SK-N-SH (cell line): ENCODE measurements around the gene SYNJ2. TPM values are rescaled to one million over a fixed set of nuclear protein-coding genes. Genes with fewer than 3 reads are reported as not detected.

Experiments used
- CTCF ChIA-PET: fragments of 300-600, 350-600 bp; formaldehyde crosslinking; extraction: SDS; loops from one replicate; lab custom pipeline; 2021; lab: Yijun Ruan, JAX
- POLR2A ChIA-PET: fragments of 350-600 bp; sonication (Branson Sonifier 250); formaldehyde crosslinking; extraction: SDS; loops from one replicate; lab custom pipeline; 2020; ENCODE audit warnings: antibody characterized with exemption, inconsistent platforms; lab: Yijun Ruan, JAX
- DNase-seq: peaks from one replicate; pipeline ENCODE4 v3.0.0; 2012
- H2AFZ ChIP-seq: fragments of 200-600 bp; sonication (generic); 2 replicates; pipeline ENCODE4 v1.8.1; 2016; ENCODE audit warnings: antibody characterized with exemption, mild to moderate bottlenecking, low read depth
- H3F3A ChIP-seq: fragments of 200-600 bp; sonication (generic); replicated peaks from 2 replicates; pipeline ENCODE3; 2016; ENCODE audit warnings: antibody characterized with exemption, mild to moderate bottlenecking; ENCODE audit not compliant: insufficient read depth
- H3K27ac ChIP-seq, 2 experiments: fragments of 200-500 bp in 1 of 2; fragments of 200-600 bp in 1 of 2; sonication (Bioruptor generic) in 1 of 2; sonication (generic), shearing (Covaris generic) in 1 of 2; 2 replicates each; pipeline versions ENCODE4 v1.5.1 to v1.6.1; 2014 to 2016; ENCODE audit warnings: low read depth in 2 of 2, inconsistent platforms in 1 of 2, low read length in 1 of 2, mild to moderate bottlenecking in 1 of 2, mixed read lengths in 1 of 2
- H3K27me3 ChIP-seq: fragments of 200-600 bp; sonication (generic), shearing (Covaris generic); 2 replicates; pipeline ENCODE4 v1.6.1; 2016; ENCODE audit warnings: mixed run types; ENCODE audit not compliant: insufficient read depth
- H3K36me3 ChIP-seq, 2 experiments: fragments of 200-500 bp in 1 of 2; fragments of 200-600 bp in 1 of 2; sonication (Bioruptor generic) in 1 of 2; sonication (generic) in 1 of 2; replicated peaks in 1 of 2; 2 replicates each; pipeline versions ENCODE3 to v1.5.1; 2014 to 2016; ENCODE audit warnings: low read length in 1 of 2, mild to moderate bottlenecking in 1 of 2; ENCODE audit not compliant: insufficient read depth in 2 of 2, control insufficient read depth in 1 of 2
- H3K4me1 ChIP-seq, 2 experiments: fragments of 200-500 bp in 1 of 2; fragments of 200-600 bp in 1 of 2; sonication (Bioruptor generic) in 1 of 2; sonication (generic), shearing (Covaris generic) in 1 of 2; 2 replicates each; pipeline versions ENCODE4 v1.5.1 to v1.6.1; 2014 to 2016; ENCODE audit warnings: low read depth in 1 of 2, low read length in 1 of 2, mixed run types in 1 of 2; ENCODE audit not compliant: insufficient read depth in 2 of 2, control insufficient read depth in 1 of 2
- H3K4me2 ChIP-seq: fragments of 200-600 bp; sonication (generic), shearing (Covaris generic); 2 replicates; pipeline ENCODE4 v1.6.1; 2017; ENCODE audit warnings: mixed run types
- H3K4me3 ChIP-seq, 2 experiments: fragments of 200-500 bp in 1 of 2; fragments of 200-600 bp in 1 of 2; sonication (Bioruptor generic) in 1 of 2; sonication (generic), shearing (Covaris generic) in 1 of 2; 2 replicates each; pipeline versions ENCODE4 v1.5.1 to v1.8.1; 2014 to 2016; ENCODE audit warnings: low read depth in 2 of 2, inconsistent platforms in 1 of 2, low read length in 1 of 2, mild to moderate bottlenecking in 1 of 2, mixed read lengths in 1 of 2, moderate library complexity in 1 of 2
- H3K79me2 ChIP-seq: fragments of 200-600 bp; sonication (generic); 2 replicates; pipeline ENCODE4 v1.8.1; 2017; ENCODE audit warnings: mild to moderate bottlenecking; ENCODE audit not compliant: insufficient read depth
- H3K9ac ChIP-seq: fragments of 200-600 bp; sonication (generic); 2 replicates; pipeline ENCODE4 v1.6.1; 2017; ENCODE audit warnings: mixed run types
- H3K9me2 ChIP-seq: fragments of 200-600 bp; sonication (generic); 2 replicates; pipeline ENCODE4 v1.6.1; 2017; ENCODE audit warnings: mixed run types
- H3K9me3 ChIP-seq: fragments of 200-600 bp; sonication (generic); 2 replicates; pipeline ENCODE4 v1.6.1; 2017; ENCODE audit warnings: mixed run types, mild to moderate bottlenecking, moderate library complexity
- H4K20me1 ChIP-seq: fragments of 200-600 bp; sonication (generic); 2 replicates; pipeline ENCODE4 v1.6.1; 2017; ENCODE audit warnings: mild to moderate bottlenecking, mixed run types; ENCODE audit not compliant: insufficient read depth
- CTCF ChIP-seq: fragments of 200-600 bp; sonication (generic); IDR thresholded peaks from 2 replicates; pipeline ENCODE4 v1.6.1; 2017; ENCODE audit warnings: antibody characterized with exemption, mild to moderate bottlenecking, moderate library complexity
- ELF1 ChIP-seq: IDR thresholded peaks from 2 replicates; pipeline ENCODE4 v1.4.0; 2012
- EP300 ChIP-seq, 2 experiments: IDR thresholded peaks; 2 replicates each; pipeline versions ENCODE4 v1.4.0 to v1.6.1; 2012; ENCODE audit warnings: borderline replicate concordance in 1 of 2, low read depth in 1 of 2, low read length in 1 of 2
- FOSL2 ChIP-seq: IDR thresholded peaks from 2 replicates; pipeline ENCODE4 v1.4.0; 2012; ENCODE audit warnings: low read depth, mild to moderate bottlenecking, moderate library complexity, borderline replicate concordance
- FOXJ3 ChIP-seq: sonication (generic); formaldehyde crosslinking; IDR thresholded peaks from 2 replicates; pipeline ENCODE4 v1.5.1; 2020; ENCODE audit warnings: mild to moderate bottlenecking, missing genetic modification reagents
- GATA2 ChIP-seq: sonication (generic); formaldehyde crosslinking; IDR thresholded peaks from 2 replicates; pipeline ENCODE4 v1.5.0; 2020; ENCODE audit warnings: mild to moderate bottlenecking, missing genetic modification reagents
- MEF2A ChIP-seq: IDR thresholded peaks from 2 replicates; pipeline ENCODE4 v1.4.0; 2012; ENCODE audit warnings: low read depth, borderline replicate concordance
- MXI1 ChIP-seq: IDR thresholded peaks from 2 replicates; pipeline ENCODE4 v1.6.1; 2012; ENCODE audit warnings: mild to moderate bottlenecking, low read depth, low read length, improper control_type of control experiment
- NRF1 ChIP-seq: IDR thresholded peaks from 2 replicates; pipeline ENCODE4 v1.6.1; 2012; ENCODE audit warnings: low read depth, mild to moderate bottlenecking, low read length
- POLR2AphosphoS5 ChIP-seq: IDR thresholded peaks from 2 replicates; pipeline ENCODE4 v1.6.1; 2012; ENCODE audit warnings: low read depth, low read length
- RAD21 ChIP-seq: IDR thresholded peaks from 2 replicates; pipeline ENCODE4 v1.6.1; 2012; ENCODE audit warnings: mild to moderate bottlenecking, low read length
- REST ChIP-seq: IDR thresholded peaks from 2 replicates; pipeline ENCODE4 v1.6.1; 2012; ENCODE audit warnings: mild to moderate bottlenecking, low read depth, low read length, moderate library complexity
- RFX5 ChIP-seq: IDR thresholded peaks from 2 replicates; pipeline ENCODE4 v1.6.1; 2012; ENCODE audit warnings: mild to moderate bottlenecking, improper control_type of control experiment, low read length
- SIN3A ChIP-seq: IDR thresholded peaks from 2 replicates; pipeline ENCODE4 v1.6.1; 2012; ENCODE audit warnings: low read depth, mild to moderate bottlenecking, low read length, moderate library complexity, borderline replicate concordance
- SMC3 ChIP-seq: IDR thresholded peaks from 2 replicates; pipeline ENCODE4 v1.6.1; 2012; ENCODE audit warnings: low read depth, low read length, improper control_type of control experiment
- TCF12 ChIP-seq: IDR thresholded peaks from 2 replicates; pipeline ENCODE4 v1.4.0; 2012
- TEAD4 ChIP-seq: IDR thresholded peaks from 2 replicates; pipeline ENCODE4 v1.4.0; 2012; ENCODE audit warnings: mild to moderate bottlenecking, borderline replicate concordance; ENCODE audit not compliant: insufficient read depth
- USF2 ChIP-seq: fragments of 150-350 bp; IDR thresholded peaks from 2 replicates; pipeline ENCODE4 v1.6.1; 2017; ENCODE audit warnings: antibody characterized with exemption, low read length, low read depth, borderline replicate concordance
- WGBS: methylation state at CpG from one replicate; pipeline ENCODE4 v1.1.6; 2017; ENCODE audit warnings: low lambda C conversion rate; 5-methylcytosine and 5-hydroxymethylcytosine counted together
- polyA plus RNA-seq, 3 experiments: library from polyadenylated mRNA; depleted of rRNA; stranded (reverse); fragments of >200 nt; gene quantifications; 2 replicates each; pipeline ENCODE4 v1.2.3, GENCODE V29; 2012
- TF ChIP-seq, protein P1 (sequence below): IDR thresholded peaks from 2 replicates; pipeline ENCODE4 v1.4.0; 2012; ENCODE audit warnings: low read depth
- TF ChIP-seq, protein P2 (sequence below): IDR thresholded peaks from 2 replicates; pipeline ENCODE4; 2012
- TF ChIP-seq, protein P3 (sequence below): IDR thresholded peaks from 2 replicates; pipeline ENCODE4 v1.4.0; 2012; ENCODE audit warnings: low read depth, borderline replicate concordance

The SYNJ2 gene
- polyA plus RNA-seq, 1 of the 3 experiments (the other 2 are of a cell fraction) = 40.0 TPM

DNA sequence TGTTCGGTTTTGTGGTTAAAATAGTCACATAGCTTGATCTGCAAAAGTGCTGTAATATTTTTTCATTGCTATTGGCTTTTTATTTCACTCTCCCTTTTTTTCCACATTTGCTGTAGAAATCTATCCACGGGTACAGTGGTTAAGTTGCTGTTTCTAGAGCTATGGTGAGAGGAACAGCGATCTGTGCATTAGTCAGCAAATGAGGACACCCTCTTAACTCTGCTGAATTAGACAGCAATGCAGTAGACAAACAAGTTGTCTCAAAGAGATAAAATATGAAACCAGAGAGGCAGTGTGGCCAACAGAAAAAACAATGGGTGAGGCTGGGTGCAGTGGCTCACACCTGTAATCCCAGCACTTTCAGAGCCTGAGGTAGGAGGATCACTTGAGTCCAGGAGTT, 17.6 kb upstream of the SYNJ2 start (continued):
- TF ChIP-seq MXI1 (no peak), POLR2AphosphoS5 (no peak), GATA2 (no peak), RFX5 (no peak), EP300 (IDR thresholded peaks at IDR 0.05; ENCODE audit: borderline replicate concordance in 1 of 2, low read depth in 1 of 2, low read length in 1 of 2) (no peak), USF2 (no peak), SMC3 (no peak)
- TF ChIP-seq, protein P1, sequence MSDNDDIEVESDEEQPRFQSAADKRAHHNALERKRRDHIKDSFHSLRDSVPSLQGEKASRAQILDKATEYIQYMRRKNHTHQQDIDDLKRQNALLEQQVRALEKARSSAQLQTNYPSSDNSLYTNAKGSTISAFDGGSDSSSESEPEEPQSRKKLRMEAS = no peak

- POLR2A ChIA-PET = no interaction called here
Measured at GRCh38 chr6:157965387-157965786, 16.3 kb upstream of the SYNJ2 start.

More at GRCh38 chr6:157965387-157965786, 16.3 kb upstream of the SYNJ2 start:
- H3K27ac ChIP-seq = no peak overlapping the region
- no peaks in the 10 kb centered on the region for H3K9me3 ChIP-seq
- H3K9ac ChIP-seq = no peak overlapping the region
- WGBS = 92% methylated on average over 3 of the region's 3 CpGs
- H3K27me3 ChIP-seq = no peaks in the 10 kb centered on the region
- CTCF ChIA-PET = no interaction called here
- no peak overlapping the region for H2AFZ ChIP-seq
- no peaks in the 10 kb centered on the region for H3K9me2 ChIP-seq
- no peaks in the 10 kb centered on the region for H4K20me1 ChIP-seq
- no peaks in the 10 kb centered on the region for H3K36me3 ChIP-seq
- TF ChIP-seq REST (no peak), USF2 (no peak), CTCF (no peak), ELF1 (no peak), TCF12 (no peak), SMC3 (no peak), MXI1 (no peak), RAD21 (no peak), TEAD4 (no peak), FOSL2 (no peak), FOXJ3 (CRISPR knock-in tag) (no peak), MEF2A (no peak), NRF1 (no peak), RFX5 (no peak), POLR2AphosphoS5 (no peak), SIN3A (no peak)
- TF ChIP-seq, protein P2, sequence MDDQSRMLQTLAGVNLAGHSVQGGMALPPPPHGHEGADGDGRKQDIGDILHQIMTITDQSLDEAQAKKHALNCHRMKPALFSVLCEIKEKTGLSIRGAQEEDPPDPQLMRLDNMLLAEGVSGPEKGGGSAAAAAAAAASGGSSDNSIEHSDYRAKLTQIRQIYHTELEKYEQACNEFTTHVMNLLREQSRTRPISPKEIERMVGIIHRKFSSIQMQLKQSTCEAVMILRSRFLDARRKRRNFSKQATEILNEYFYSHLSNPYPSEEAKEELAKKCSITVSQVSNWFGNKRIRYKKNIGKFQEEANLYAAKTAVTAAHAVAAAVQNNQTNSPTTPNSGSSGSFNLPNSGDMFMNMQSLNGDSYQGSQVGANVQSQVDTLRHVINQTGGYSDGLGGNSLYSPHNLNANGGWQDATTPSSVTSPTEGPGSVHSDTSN = no peak
- TF ChIP-seq, protein P3, sequence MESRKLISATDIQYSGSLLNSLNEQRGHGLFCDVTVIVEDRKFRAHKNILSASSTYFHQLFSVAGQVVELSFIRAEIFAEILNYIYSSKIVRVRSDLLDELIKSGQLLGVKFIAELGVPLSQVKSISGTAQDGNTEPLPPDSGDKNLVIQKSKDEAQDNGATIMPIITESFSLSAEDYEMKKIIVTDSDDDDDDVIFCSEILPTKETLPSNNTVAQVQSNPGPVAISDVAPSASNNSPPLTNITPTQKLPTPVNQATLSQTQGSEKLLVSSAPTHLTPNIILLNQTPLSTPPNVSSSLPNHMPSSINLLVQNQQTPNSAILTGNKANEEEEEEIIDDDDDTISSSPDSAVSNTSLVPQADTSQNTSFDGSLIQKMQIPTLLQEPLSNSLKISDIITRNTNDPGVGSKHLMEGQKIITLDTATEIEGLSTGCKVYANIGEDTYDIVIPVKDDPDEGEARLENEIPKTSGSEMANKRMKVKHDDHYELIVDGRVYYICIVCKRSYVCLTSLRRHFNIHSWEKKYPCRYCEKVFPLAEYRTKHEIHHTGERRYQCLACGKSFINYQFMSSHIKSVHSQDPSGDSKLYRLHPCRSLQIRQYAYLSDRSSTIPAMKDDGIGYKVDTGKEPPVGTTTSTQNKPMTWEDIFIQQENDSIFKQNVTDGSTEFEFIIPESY = no peak
- H3K4me3 ChIP-seq = no peak overlapping the region
- DNase-seq = no peak
- no peak overlapping the region for H3K4me2 ChIP-seq
- H3K4me1 ChIP-seq = peaks cover 3 to 29% of the 10 kb centered on the region in 2 experiments; a peak in 3 of 4 replicates
- H3K79me2 ChIP-seq = no peaks in the 10 kb centered on the region
- peaks cover 30% of the 10 kb centered on the region for H3F3A ChIP-seq
